Right atrium auricular region (tissue), 2 donors: Measurements from ENCODE around the gene PDGFC. TPM values are rescaled to one million over a fixed set of nuclear protein-coding genes. Genes with fewer than 3 reads are reported as not detected.

Experiments used
- DNase-seq: peaks from one replicate; pipeline ENCODE4 v3.0.0-alpha.2; 2019; ENCODE audit warnings: low spot score
- H3K27ac ChIP-seq, 2 donors: fragments of 200-600 bp; sonication (generic); 1 replicate in 1 of 2; 2 replicates in 1 of 2; pipeline ENCODE4 v1.5.1; 2016 to 2019
- H3K27me3 ChIP-seq, 2 donors: fragments of 200-600 bp; sonication (generic); one replicate each; pipeline versions ENCODE4 v1.5.1 to v1.6.0; 2017 to 2019
- H3K36me3 ChIP-seq: fragments of 200-600 bp; sonication (generic); one replicate; pipeline ENCODE4 v1.5.1; 2016
- H3K4me1 ChIP-seq, 2 donors: fragments of 200-600 bp; sonication (generic); one replicate each; pipeline versions ENCODE4 v1.5.1 to v1.6.0; 2017 to 2019
- H3K4me3 ChIP-seq, 2 donors: fragments of 200-600 bp; sonication (generic); 1 replicate in 1 of 2; 2 replicates in 1 of 2; pipeline ENCODE4 v1.5.1; 2017 to 2019; ENCODE audit warnings: mild to moderate bottlenecking in 1 of 2, moderate library complexity in 1 of 2
- H3K9me3 ChIP-seq, 2 donors: fragments of 200-600 bp; sonication (generic); one replicate each; pipeline ENCODE4 v1.5.1; 2019
- CTCF ChIP-seq, 2 donors: fragments of 200-600 bp; sonication (generic); IDR thresholded peaks; one replicate each; pipeline ENCODE4 v1.5.1; 2019; ENCODE audit warnings: antibody characterized with exemption in 2 of 2
- total RNA-seq, 2 donors: library from RNA; depleted of rRNA; stranded (reverse); fragments of >200 nt; gene quantifications; one replicate each; pipeline ENCODE4 v1.1.0, GENCODE V29; 2016

The PDGFC gene
- total RNA-seq, 2 donors from 2014 or later, result 17.0 to 17.1 TPM

- peak overlapping the region; percentile 49 to 73 for H3K27ac ChIP-seq
- no peaks in the 10 kb centered on the region for H3K36me3 ChIP-seq
- DNase-seq, result no peak
- no peaks in the 10 kb centered on the region for H3K9me3 ChIP-seq
- TF ChIP-seq CTCF (IDR thresholded peaks at IDR 0.05), result no peak
- H3K4me3 ChIP-seq, result peak overlapping the region in 1 of 2 donors; percentile 17
- H3K4me1 ChIP-seq, result peaks cover 0 to 16% of the 10 kb centered on the region in 2 donors
- no peaks in the 10 kb centered on the region for H3K27me3 ChIP-seq
These were observed 32.9 kb upstream of the PDGFC start for GRCh38 chr4:157004279-157005161.

- Histone ChIP-seq H3K9me3 (peaks cover 0 to 20% of the 10 kb centered on the region in 2 donors), H3K27ac (peak overlapping the region in 1 of 2 donors; percentile 32), H3K4me1 (peaks cover 0 to 13% of the 10 kb centered on the region in 2 donors), H3K4me3 (no peak overlapping the region), H3K36me3 (no peaks in the 10 kb centered on the region), H3K27me3 (no peaks in the 10 kb centered on the region)
- no peak for DNase-seq
- TF ChIP-seq CTCF (IDR thresholded peaks at IDR 0.05), result no peak
These were observed 27.5 kb upstream of the PDGFC start for GRCh38 chr4:156999175-156999517.

- H3K4me3 ChIP-seq, result no peak overlapping the region
- H3K27ac ChIP-seq, result peak overlapping the region in 1 of 2 donors; percentile 32
- TF ChIP-seq CTCF (IDR thresholded peaks at IDR 0.05), result no peak
- H3K4me1 ChIP-seq, result peaks cover 0 to 12% of the 10 kb centered on the region in 2 donors
- no peaks in the 10 kb centered on the region for H3K36me3 ChIP-seq
- no peak for DNase-seq
- H3K27me3 ChIP-seq, result no peaks in the 10 kb centered on the region
- peaks cover 0 to 20% of the 10 kb centered on the region in 2 donors for H3K9me3 ChIP-seq
These were observed 27.0 kb upstream of the PDGFC start for GRCh38 chr4:156998500-156999174.

GRCh38 chr4:156992943-156993342, 21.3 kb upstream of the PDGFC start:
- Histone ChIP-seq H3K4me1 (no peaks in the 10 kb centered on the region), H3K27me3 (no peaks in the 10 kb centered on the region), H3K4me3 (no peak overlapping the region), H3K9me3 (peaks cover 0 to 21% of the 10 kb centered on the region in 2 donors), H3K36me3 (no peaks in the 10 kb centered on the region), H3K27ac (no peak overlapping the region)
- TF ChIP-seq CTCF (IDR thresholded peaks at IDR 0.05), result no peak
- no peak for DNase-seq

- Histone ChIP-seq H3K36me3 (no peaks in the 10 kb centered on the region), H3K4me1 (no peaks in the 10 kb centered on the region), H3K27me3 (no peaks in the 10 kb centered on the region), H3K9me3 (peaks cover 0 to 3% of the 10 kb centered on the region in 2 donors), H3K4me3 (no peak overlapping the region), H3K27ac (no peak overlapping the region)
- no peak for DNase-seq
- TF ChIP-seq CTCF (IDR thresholded peaks at IDR 0.05), result no peak
These were observed 19.6 kb upstream of the PDGFC start for GRCh38 chr4:156991161-156991560.
